HEK293T (cell line): ENCODE results near the gene DCP2.

ENCODE experiments used
- BHLHE40 ChIP-seq: fragments of 450-650 bp; IDR thresholded peaks from 2 replicates; pipeline ENCODE4 v1.6.1; 2016; ENCODE audit warnings: mild to moderate bottlenecking, moderate library complexity, borderline replicate concordance
- ELF4 ChIP-seq: fragments of 450-650 bp; IDR thresholded peaks from 2 replicates; pipeline ENCODE4 v1.6.1; 2017; ENCODE audit warnings: antibody characterized with exemption
- FOXA1 ChIP-seq: fragments of 450-650 bp; IDR thresholded peaks from 2 replicates; pipeline ENCODE4 v1.6.1; 2016; ENCODE audit warnings: mild to moderate bottlenecking
- FOXK2 ChIP-seq: fragments of 450-650 bp; IDR thresholded peaks from 2 replicates; pipeline ENCODE4 v1.6.1; 2016; ENCODE audit warnings: mild to moderate bottlenecking
- FOXM1 ChIP-seq: fragments of 450-650 bp; IDR thresholded peaks from 2 replicates; pipeline ENCODE4 v1.6.1; 2017; ENCODE audit warnings: mild to moderate bottlenecking, borderline replicate concordance
- L3MBTL2 ChIP-seq: fragments of 450-650 bp; conservative IDR thresholded peaks from 2 replicates; pipeline ENCODE4 v1.6.1; 2016; ENCODE audit warnings: mild to moderate bottlenecking
- LEF1 ChIP-seq: fragments of 450-650 bp; IDR thresholded peaks from 2 replicates; pipeline ENCODE4 v1.6.1; 2017; ENCODE audit warnings: mild to moderate bottlenecking, borderline replicate concordance
- NFRKB ChIP-seq: fragments of 450-650 bp; IDR thresholded peaks from 2 replicates; pipeline ENCODE4 v1.6.1; 2016; ENCODE audit warnings: mild to moderate bottlenecking, moderate library complexity
- PKNOX1 ChIP-seq: fragments of 450-650 bp; IDR thresholded peaks from 2 replicates; pipeline ENCODE4 v1.6.1; 2016
- SP1 ChIP-seq: fragments of 450-650 bp; IDR thresholded peaks from 2 replicates; pipeline ENCODE4 v1.6.1; 2017
- SUZ12 ChIP-seq: fragments of 450-650 bp; IDR thresholded peaks from 2 replicates; pipeline ENCODE4 v1.6.1; 2016; ENCODE audit warnings: mild to moderate bottlenecking
- TARDBP ChIP-seq: fragments of 450-650 bp; IDR thresholded peaks from 2 replicates; pipeline ENCODE4 v1.6.1; 2016
- ZNF384 ChIP-seq: fragments of 450-650 bp; IDR thresholded peaks from 2 replicates; pipeline ENCODE4 v1.6.1; 2016

GRCh38 chr5:112975721-112976431, 722 bp upstream of the DCP2 start:
- TF ChIP-seq FOXM1 (no peak), SP1 (no peak), BHLHE40 (no peak), TARDBP (no peak), LEF1 (no peak), FOXK2 (no peak), FOXA1 (no peak), SUZ12 (no peak), ELF4 (no peak), L3MBTL2 (no peak), ZNF384 (no peak), NFRKB (no peak), PKNOX1 (no peak)
